ENCODE results near the gene TMEM132D.

Gene TMEM132D

DNA sequence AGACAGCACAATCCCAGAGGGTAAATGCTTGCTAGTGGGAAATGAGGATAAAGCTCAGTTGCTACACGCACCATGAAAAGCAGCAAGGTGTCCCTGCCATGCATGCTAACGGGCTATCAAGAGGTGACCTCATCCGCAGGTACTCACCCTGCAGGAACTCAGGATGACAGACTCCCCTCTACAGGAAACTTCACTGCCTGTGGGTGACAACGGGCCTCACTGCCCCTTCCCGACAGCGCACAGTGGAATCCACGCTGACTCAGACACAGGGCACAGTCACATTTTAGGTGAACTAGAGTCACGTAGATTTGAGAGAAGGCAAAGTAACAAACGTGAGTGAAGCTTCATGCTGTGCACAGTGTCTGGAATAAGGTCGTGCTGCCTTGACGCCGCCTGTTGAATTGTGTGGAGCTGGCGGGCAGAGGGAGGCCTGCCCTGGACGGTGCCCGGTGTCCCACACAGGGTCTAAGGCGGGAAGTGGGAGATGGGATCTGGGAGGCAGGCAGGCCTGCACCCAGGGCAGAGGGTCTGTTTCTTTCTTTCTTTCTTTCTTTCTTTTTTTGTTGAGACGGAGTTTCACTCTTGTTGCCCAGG lies 331.8 kb downstream of the TMEM132D start:
- no peak for DNase-seq (ENCODE audit: low read depth)
- H3K4me3 ChIP-seq (ENCODE audit: low read length): no peak overlapping the region
- TF ChIP-seq, protein P1, sequence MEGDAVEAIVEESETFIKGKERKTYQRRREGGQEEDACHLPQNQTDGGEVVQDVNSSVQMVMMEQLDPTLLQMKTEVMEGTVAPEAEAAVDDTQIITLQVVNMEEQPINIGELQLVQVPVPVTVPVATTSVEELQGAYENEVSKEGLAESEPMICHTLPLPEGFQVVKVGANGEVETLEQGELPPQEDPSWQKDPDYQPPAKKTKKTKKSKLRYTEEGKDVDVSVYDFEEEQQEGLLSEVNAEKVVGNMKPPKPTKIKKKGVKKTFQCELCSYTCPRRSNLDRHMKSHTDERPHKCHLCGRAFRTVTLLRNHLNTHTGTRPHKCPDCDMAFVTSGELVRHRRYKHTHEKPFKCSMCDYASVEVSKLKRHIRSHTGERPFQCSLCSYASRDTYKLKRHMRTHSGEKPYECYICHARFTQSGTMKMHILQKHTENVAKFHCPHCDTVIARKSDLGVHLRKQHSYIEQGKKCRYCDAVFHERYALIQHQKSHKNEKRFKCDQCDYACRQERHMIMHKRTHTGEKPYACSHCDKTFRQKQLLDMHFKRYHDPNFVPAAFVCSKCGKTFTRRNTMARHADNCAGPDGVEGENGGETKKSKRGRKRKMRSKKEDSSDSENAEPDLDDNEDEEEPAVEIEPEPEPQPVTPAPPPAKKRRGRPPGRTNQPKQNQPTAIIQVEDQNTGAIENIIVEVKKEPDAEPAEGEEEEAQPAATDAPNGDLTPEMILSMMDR (IDR thresholded peaks at IDR 0.05; ENCODE audit: insufficient read depth, low read depth, low read length, missing control alignments): no peak

DNA sequence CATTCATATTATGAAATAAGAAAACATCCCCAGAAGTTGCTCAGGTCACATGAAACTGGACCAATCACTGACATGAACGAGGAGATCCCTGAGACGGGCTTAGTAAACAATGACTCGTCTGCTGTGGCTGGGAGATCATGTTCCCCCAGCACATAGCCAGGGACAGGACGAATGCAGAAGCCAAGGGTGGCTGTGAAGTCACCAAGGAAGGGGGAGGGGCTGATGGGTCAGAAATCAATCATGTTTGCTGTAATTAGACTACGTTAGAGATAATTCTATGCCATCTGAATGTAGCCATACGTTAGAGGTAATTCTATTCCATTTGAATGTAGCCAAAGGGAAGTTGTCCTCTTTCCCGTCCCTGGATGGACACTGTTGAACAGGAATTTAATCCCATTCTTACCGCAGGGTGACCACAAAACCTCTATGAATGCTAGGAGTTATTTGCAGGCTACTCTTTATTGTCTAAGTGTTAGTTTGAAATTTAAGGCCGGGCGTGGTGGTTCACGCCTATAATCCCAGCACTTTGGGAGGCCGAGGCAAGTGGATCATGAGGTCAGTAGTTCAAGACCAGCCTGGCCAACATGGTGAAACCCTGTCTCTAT lies 332.9 kb downstream of the TMEM132D start:
- no peak for DNase-seq (ENCODE audit: low read depth)
- no peak overlapping the region for H3K4me3 ChIP-seq (ENCODE audit: low read length)
- TF ChIP-seq, protein P1 (IDR thresholded peaks at IDR 0.05; ENCODE audit: insufficient read depth, low read depth, low read length, missing control alignments): no peak

DNA sequence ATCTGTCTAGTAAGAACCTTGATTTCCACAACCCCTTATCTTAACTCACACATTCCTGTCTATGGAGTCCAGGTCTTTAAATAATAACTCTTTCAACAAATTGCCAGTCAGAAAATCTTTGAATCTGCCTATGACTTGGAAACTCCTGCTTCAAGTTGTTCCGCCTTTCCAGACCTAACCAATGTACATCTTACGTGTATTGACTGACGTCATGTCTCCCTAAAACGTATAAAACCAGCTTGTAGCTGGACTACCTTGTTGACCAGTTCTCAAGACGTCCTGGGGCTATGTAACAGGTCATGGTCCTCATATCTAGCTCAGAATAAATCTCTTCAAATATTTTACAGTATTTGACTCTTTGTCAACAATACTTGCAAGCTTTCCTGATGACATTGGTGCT lies 337.0 kb downstream of the TMEM132D start:
- TF ChIP-seq, protein P1 (IDR thresholded peaks at IDR 0.05; ENCODE audit: insufficient read depth, low read depth, low read length, missing control alignments): no peak
- DNase-seq (ENCODE audit: low read depth): no peak
- H3K4me3 ChIP-seq (ENCODE audit: low read length): no peak overlapping the region

DNA sequence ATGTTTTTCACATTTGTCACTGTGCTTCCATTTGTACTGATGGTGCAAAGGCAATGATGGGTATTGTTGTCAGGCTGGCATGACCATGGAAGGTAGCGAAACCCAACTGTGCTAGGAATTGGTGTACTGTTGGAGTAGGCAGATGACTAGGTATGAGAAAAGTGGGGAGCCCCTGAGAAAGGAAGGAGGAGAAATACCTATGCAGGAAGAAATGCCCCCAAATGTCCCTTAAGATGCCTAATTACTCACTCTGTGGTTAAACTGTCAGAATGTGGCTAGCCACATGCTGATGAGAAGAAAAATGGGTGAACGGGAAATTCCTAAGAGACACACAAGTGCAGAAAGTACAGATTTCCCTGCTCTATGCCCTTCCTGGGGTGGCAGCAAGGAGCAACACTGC lies 339.1 kb downstream of the TMEM132D start:
- TF ChIP-seq, protein P1 (IDR thresholded peaks at IDR 0.05; ENCODE audit: insufficient read depth, low read depth, low read length, missing control alignments): no peak

DNA sequence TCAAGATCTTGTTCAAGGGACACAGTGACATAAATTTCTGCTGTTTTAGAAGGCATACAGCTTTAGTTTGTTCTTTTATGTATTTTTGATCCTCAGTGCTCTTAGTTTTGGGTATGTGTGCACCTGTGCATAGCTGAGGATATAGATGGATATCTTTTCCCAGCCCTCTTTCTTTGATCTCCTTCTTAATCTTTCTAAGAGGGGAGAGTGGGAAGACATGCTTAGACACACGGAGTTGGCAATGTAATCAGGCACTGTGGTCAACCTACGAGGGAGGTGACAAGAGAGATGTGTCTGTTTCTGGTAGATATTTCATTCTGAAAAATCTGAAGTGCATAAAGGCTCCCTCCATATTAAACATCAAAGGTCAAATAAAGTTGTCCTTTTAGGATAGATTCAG lies 340.6 kb downstream of the TMEM132D start:
- TF ChIP-seq, protein P1 (IDR thresholded peaks at IDR 0.05; ENCODE audit: insufficient read depth, low read depth, low read length, missing control alignments): no peak
- DNase-seq (ENCODE audit: low read depth): no peak
- no peak overlapping the region for H3K4me3 ChIP-seq (ENCODE audit: low read length)

More for the DNA sequence above, 339.1 kb downstream of the TMEM132D start:
- DNase-seq (ENCODE audit: low read depth): no peak
- no peak overlapping the region for H3K4me3 ChIP-seq (ENCODE audit: low read length)

DNA sequence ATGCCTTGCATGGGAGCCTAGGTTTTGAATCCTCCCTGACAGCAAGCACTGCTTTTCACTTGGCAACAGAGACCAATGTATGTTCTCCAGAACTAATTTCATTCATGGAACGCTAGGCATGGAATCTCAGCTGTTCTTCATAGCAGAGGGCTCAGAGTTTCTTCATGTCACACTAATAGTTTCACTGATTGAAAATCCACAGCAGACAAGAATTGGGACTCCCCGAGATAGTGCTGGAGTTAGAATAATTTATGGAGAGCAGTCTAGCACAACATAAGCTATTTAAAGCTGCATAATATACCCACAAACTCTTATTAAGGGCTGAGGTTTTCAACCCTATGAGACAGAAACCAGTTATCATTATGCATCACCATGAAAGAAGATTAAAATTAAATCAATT lies 342.5 kb downstream of the TMEM132D start:
- TF ChIP-seq, protein P1 (IDR thresholded peaks at IDR 0.05; ENCODE audit: insufficient read depth, low read depth, low read length, missing control alignments): no peak
- H3K4me3 ChIP-seq (ENCODE audit: low read length): no peak overlapping the region
- DNase-seq (ENCODE audit: low read depth): no peak

DNA sequence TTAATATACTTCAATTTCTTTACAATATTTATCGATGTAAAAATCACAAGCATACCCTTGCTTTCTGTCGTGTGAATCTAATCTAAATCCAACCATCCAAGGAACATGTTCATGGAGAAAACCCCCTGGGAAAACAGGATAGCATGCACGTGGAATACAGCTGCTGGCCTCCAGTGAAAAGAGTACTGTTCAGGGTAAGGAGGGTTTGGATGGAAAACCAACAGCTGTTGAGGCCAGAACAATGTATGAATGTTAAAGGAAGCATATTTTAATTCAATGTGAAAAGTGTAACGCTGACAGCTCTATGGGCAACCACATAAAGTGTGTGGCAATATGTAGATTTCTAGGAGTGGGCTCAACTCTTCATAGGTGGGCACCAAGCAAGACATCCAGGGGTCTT lies 344.0 kb downstream of the TMEM132D start:
- DNase-seq (ENCODE audit: low read depth): no peak
- TF ChIP-seq, protein P1 (IDR thresholded peaks at IDR 0.05; ENCODE audit: insufficient read depth, low read depth, low read length, missing control alignments): no peak

More for the DNA sequence above, 344.0 kb downstream of the TMEM132D start:
- no peak overlapping the region for H3K4me3 ChIP-seq (ENCODE audit: low read length)

All from epithelial cell of esophagus (primary cell).